VCaP (cell line): Measurements from ENCODE around the gene ETV4.
A peak's percentile ranks its signal among the peaks of the same experiment; 100 is the strongest.

Experiments
- H3K27ac ChIP-seq: fragments of 450-650 bp; 2 replicates; pipeline ENCODE4 v1.5.1; 2017
- CTCF ChIP-seq: fragments of 450-650 bp; conservative IDR thresholded peaks from 2 replicates; pipeline ENCODE4 v1.5.1; 2017; ENCODE audit warnings: mild to moderate bottlenecking, moderate library complexity

ETV4 gene

DNA sequence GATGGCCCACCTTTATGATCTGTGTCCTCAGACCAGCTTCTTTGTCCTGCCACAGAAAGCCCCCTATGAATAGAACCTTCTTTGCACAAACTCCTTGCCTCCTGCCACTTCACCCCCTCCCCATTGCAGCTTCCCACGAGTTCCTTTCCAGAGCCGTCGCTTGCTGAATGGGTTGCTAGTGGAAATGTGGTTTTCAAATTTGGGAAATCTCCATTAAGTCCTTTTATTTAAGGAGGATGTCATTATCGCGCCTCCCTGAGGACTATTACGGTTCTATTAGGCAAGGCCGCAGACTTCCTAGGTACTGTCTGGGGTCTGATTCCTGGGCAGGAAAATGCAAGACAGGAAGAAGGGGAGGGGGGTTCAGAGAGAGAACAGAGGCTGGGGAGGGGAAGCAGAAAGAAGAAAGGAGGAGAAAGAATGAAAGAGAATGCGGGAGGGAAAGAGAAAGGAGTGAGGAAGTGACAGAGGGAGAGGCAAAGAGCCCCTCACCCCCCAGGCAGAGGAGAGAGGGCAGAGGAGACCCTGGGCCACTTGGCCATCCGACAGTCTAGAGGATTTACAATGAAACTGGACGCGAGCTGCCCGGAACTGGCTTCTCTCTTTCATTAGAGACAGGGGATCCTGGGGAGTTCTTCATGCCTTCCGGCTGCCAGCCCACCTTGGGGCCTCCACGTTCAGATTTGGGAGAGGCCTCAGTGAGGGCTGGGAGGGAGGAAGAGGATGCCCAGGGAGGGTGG, 31.7 kb upstream of the ETV4 start:
- TF ChIP-seq CTCF, result no peak
- H3K27ac ChIP-seq, result no peak overlapping the region

- peak; percentile 95 for TF ChIP-seq CTCF
- H3K27ac ChIP-seq, result no peak overlapping the region
Measured at GRCh38 chr17:43576563-43577229, 30.6 kb upstream of the ETV4 start.

DNA sequence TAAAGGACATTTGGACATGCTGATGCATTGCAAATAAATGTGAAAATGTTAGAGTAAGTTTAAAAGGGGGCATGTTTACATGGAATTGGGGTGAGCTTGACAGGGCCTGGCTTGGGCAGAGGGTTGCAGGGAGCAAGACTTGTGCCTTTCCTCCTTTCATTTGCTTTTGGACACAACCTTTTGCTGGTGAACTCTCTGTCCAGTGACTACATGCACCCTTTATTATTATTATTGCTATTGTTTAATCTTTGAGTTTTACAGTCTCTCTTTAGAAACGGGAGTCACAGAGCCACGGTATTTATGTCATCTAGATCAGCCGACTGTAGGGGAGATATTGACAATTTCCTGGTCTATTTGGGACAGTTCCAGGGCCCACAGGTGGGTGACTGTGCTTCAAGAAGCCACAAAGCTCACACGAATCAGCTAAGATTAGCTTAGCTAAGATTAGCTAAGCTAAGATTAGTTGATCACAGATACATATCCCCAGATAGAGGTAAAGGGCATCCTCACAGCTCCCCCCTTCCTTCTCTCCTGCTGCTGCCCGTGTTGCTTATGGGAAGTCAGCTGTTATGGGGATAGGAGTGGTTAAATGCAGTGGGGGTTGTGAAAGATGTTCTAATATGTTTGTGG, 28.9 kb upstream of the ETV4 start:
- no peak overlapping the region for H3K27ac ChIP-seq
- TF ChIP-seq CTCF, result no peak

GRCh38 chr17:43574348-43574747, 28.2 kb upstream of the ETV4 start:
- TF ChIP-seq CTCF, result no peak
- no peak overlapping the region for H3K27ac ChIP-seq

DNA sequence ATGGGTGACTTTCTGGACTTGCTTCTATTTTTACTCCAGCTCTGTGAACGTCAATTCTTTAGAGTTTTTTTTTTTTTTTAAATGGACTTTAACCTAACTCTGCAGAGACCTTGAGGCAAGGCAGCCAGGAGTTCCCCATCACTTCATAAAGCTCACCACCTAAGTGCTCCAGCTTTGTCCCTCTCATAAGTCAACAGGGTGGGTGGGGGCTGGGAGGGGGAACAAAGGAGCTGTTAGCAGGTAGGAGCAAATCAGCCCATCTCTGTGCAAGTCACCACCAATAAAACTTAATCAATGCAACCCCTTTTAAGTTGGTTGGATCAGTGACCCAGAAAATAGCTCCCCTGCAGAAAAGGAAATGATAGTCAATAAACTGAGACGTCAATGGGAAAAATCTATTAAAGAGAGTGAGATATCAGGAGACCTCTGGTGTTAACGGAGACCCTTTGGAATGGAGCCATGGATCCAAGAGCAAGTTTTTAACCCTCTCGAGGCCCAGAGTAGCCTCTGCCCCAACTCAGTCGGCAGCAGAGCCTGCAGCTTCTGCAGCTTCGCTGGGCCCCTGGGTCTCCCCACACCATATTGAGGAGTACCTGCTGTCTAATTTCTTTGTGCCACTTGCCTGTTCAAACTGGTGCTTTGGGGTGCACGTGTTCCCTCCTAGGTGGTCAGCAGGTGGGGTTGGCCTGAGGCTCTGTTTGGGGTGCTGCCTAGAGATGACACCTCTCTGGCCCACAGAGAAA, 27.6 kb upstream of the ETV4 start:
- H3K27ac ChIP-seq, result no peak overlapping the region

GRCh38 chr17:43572368-43572980, 26.3 kb upstream of the ETV4 start:
- no peak for TF ChIP-seq CTCF
- H3K27ac ChIP-seq, result no peak overlapping the region

More for the DNA sequence above, 27.6 kb upstream of the ETV4 start:
- TF ChIP-seq CTCF, result no peak
